ENCODE data around the gene PLPP3.

Gene PLPP3

DNA sequence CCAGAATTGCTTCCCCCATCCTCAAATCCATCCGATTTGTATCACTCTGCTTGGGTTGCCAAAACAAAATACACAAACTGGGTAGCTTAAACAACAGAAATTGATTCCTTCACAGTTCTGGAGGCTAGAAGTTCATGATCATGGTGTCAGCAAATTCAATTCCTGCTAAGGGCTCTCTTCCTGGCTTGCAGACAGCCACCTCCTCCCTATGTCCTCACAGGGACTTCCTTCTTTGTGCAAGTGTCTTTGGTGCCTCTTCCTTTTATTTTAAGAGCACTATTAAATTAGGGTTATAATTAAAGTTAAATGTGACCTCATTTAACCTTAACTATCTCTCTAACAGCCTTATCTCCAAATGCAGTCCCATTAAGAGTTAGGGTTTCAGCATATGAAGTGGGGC lies 112.8 kb downstream of the PLPP3 start:
- TF ChIP-seq, protein P1, sequence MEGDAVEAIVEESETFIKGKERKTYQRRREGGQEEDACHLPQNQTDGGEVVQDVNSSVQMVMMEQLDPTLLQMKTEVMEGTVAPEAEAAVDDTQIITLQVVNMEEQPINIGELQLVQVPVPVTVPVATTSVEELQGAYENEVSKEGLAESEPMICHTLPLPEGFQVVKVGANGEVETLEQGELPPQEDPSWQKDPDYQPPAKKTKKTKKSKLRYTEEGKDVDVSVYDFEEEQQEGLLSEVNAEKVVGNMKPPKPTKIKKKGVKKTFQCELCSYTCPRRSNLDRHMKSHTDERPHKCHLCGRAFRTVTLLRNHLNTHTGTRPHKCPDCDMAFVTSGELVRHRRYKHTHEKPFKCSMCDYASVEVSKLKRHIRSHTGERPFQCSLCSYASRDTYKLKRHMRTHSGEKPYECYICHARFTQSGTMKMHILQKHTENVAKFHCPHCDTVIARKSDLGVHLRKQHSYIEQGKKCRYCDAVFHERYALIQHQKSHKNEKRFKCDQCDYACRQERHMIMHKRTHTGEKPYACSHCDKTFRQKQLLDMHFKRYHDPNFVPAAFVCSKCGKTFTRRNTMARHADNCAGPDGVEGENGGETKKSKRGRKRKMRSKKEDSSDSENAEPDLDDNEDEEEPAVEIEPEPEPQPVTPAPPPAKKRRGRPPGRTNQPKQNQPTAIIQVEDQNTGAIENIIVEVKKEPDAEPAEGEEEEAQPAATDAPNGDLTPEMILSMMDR (IDR thresholded peaks at IDR 0.05) = no peak
- no peak for DNase-seq
- H3K27ac Mint-ChIP-seq = no peak overlapping the region
- peaks cover 44% of the 10 kb centered on the region for H3K4me1 Mint-ChIP-seq
- H3K27me3 Mint-ChIP-seq (ENCODE audit: low read depth, poor library complexity) = peaks cover 3% of the 10 kb centered on the region
- H3K9me3 Mint-ChIP-seq = no peaks in the 10 kb centered on the region
- H3K36me3 Mint-ChIP-seq (ENCODE audit: low read depth) = no peaks in the 10 kb centered on the region
- H3K4me3 Mint-ChIP-seq = no peak overlapping the region

DNA sequence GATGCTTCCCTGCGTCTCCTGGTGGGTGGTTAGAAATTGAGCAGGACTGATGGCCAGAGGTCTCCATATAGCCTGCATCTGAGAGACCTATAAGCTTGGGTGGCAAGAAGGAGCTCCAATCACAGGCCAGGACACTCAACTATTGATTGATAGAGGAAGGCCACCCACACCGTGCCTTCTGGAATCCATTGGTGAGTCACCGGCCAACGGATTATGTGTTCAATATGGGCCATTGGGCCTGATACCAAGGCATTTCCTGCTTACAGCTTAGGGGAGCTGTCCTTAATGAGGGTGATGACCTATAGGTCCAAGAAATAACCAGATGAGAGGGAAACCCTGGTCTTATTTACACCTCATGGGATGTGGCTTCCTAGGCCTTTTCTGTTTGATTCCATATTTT lies 115.1 kb downstream of the PLPP3 start:
- no peak overlapping the region for H3K4me3 Mint-ChIP-seq
- TF ChIP-seq, protein P1 (IDR thresholded peaks at IDR 0.05) = no peak
- H3K27ac Mint-ChIP-seq = no peak overlapping the region
- peaks cover 44% of the 10 kb centered on the region for H3K4me1 Mint-ChIP-seq
- DNase-seq = no peak
- H3K27me3 Mint-ChIP-seq (ENCODE audit: low read depth, poor library complexity) = peaks cover 3% of the 10 kb centered on the region
- no peaks in the 10 kb centered on the region for H3K9me3 Mint-ChIP-seq
- H3K36me3 Mint-ChIP-seq (ENCODE audit: low read depth) = no peaks in the 10 kb centered on the region

DNA sequence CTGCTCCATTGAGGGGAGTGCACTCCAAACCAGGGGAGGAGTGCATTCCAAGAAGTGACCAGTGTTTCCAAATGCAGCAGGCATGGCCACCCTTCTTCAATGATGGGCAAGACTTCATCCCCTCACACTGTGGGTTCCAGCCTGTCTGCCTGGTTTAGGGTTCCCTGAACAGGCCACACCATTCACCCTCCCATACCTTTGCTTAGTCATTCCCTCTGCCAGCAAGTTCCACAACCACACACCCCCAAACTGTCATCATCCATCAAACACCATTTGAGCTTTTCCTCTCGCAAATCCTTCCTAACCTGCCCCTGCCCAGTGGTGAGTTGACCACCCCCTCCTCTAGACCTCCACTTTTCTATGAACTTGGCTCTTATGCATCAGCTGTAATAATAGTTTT lies 116.0 kb downstream of the PLPP3 start:
- Mint-ChIP-seq H3K27ac (no peak overlapping the region), H3K9me3 (no peaks in the 10 kb centered on the region), H3K27me3 (ENCODE audit: low read depth, poor library complexity) (peaks cover 3% of the 10 kb centered on the region), H3K4me1 (peaks cover 36% of the 10 kb centered on the region), H3K4me3 (no peak overlapping the region), H3K36me3 (ENCODE audit: low read depth) (no peaks in the 10 kb centered on the region)
- no peak for DNase-seq
- TF ChIP-seq, protein P1 (IDR thresholded peaks at IDR 0.05) = no peak

DNA sequence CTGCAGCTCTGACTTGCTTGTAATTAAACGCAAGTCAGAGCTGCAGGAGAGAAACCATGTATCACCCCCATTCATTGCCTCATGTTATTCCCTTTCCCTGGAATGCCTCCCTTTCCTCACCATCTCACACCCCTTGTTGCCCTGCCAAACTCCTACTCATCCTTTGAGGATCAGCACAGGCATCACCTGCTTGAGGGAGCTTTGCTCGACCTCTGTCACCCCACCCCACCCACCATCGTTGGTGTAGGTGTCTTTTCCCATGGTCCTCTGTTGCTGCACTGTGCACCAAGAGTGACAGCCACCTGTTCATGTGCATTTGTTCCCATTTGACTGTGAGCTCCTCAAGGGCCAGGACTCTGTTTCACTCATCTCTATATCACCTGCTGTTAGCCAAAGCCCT lies 117.2 kb downstream of the PLPP3 start:
- Mint-ChIP-seq H3K4me3 (no peak overlapping the region), H3K9me3 (no peaks in the 10 kb centered on the region), H3K36me3 (ENCODE audit: low read depth) (no peaks in the 10 kb centered on the region), H3K27me3 (ENCODE audit: low read depth, poor library complexity) (peaks cover 6% of the 10 kb centered on the region), H3K27ac (peak overlapping the region; percentile 31), H3K4me1 (peaks cover 32% of the 10 kb centered on the region)
- TF ChIP-seq, protein P1 (IDR thresholded peaks at IDR 0.05) = no peak
- no peak for DNase-seq

DNA sequence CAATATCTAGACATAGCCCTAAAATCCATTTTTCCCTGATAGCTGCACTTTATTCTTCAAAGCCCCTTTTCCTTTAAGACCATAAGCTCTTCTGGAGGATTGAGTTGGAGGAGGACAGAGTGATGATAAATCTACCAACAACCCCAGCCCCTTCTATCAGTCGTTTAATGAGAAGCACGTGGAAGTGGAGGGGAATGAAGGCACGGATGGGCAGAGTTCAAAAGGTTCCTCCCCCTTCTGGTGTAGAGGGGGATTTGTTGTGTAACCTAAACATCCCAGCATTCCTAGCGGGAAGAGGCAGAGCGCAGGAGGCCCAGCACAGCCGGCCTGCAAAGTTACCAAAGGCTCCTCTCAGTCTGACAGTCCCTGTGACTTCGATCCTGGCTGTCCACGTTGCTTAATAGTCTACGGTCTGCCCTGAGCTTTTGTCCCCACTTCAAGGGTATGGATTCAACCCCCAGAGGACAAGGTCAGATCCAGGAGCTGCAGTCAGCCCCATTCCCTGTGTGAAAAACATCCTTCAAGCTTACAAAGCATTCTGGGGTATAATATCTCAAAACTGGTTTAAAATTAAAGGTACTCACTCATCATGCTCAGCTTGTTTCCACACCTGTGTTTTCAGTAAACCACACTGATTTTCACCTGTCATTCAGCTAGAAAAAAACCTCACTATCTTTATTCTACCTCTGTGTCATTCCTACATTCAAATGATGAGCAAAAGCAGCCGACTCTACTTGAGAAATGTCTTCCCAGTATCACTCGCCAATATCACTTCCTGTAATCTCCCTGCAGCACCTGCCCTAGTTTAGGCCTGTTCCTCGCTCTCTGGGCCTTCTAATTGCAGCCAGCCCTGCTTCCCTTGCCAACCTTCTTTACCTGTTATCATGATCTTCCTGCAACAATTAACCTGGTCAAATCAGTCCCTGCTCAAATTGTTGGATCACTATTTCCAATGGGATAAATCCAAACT lies 117.9 kb downstream of the PLPP3 start:
- Mint-ChIP-seq H3K27me3 (ENCODE audit: low read depth, poor library complexity) (peaks cover 6% of the 10 kb centered on the region), H3K4me3 (no peak overlapping the region), H3K36me3 (ENCODE audit: low read depth) (no peaks in the 10 kb centered on the region), H3K27ac (no peak overlapping the region), H3K4me1 (peaks cover 30% of the 10 kb centered on the region), H3K9me3 (no peaks in the 10 kb centered on the region)
- DNase-seq = peak; percentile 8
- TF ChIP-seq, protein P1 (IDR thresholded peaks at IDR 0.05) = no peak

DNA sequence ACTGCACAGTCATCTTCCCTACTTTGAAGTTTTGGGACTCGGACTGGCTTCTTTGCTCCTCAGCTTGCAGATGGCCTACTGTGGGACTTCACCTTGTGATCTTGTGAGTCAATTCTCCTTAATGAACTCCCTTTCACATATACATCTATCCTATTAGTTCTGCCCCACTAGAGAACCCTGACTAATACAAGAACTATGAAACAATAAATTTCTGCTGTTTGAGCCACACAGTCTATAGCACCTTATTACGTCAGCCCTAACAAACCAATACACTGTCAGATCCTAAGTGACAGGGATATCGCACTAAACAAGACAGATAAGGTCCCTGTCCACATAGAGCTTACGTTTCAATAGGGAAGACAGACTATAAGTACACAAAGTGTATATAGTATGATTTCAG lies 120.1 kb downstream of the PLPP3 start:
- H3K9me3 Mint-ChIP-seq = no peaks in the 10 kb centered on the region
- H3K27me3 Mint-ChIP-seq (ENCODE audit: low read depth, poor library complexity) = peaks cover 3% of the 10 kb centered on the region
- H3K36me3 Mint-ChIP-seq (ENCODE audit: low read depth) = no peaks in the 10 kb centered on the region
- no peak overlapping the region for H3K4me3 Mint-ChIP-seq
- no peak overlapping the region for H3K27ac Mint-ChIP-seq
- no peak for DNase-seq
- TF ChIP-seq, protein P1 (IDR thresholded peaks at IDR 0.05) = no peak
- H3K4me1 Mint-ChIP-seq = peaks cover 25% of the 10 kb centered on the region
